Epithelial cell of proximal tubule (primary cell): ENCODE results near the gene PLA2G2D. TPM values are rescaled to one million over a fixed set of nuclear protein-coding genes. Genes with fewer than 3 reads are reported as not detected.

Experiments used
- DNase-seq: peaks from one replicate; pipeline ENCODE4 v3.0.0-alpha.2; 2011; ENCODE audit warnings: low read depth
- H3K4me3 ChIP-seq: 2 replicates; pipeline ENCODE4 v1.5.1; 2011; ENCODE audit warnings: low read depth, mild to moderate bottlenecking, low read length
- total RNA-seq: library from RNA; depleted of rRNA; stranded (reverse); fragments of >200 nt; gene quantifications from 2 replicates; pipeline ENCODE4 v1.2.3, GENCODE V29; 2015
- TF ChIP-seq, protein P1 (sequence below): conservative IDR thresholded peaks from 2 replicates; pipeline ENCODE4 v1.5.1; 2012; ENCODE audit warnings: low read depth, mild to moderate bottlenecking, low read length

The PLA2G2D gene
- total RNA-seq, 1 donor from 2014 or later = not detected

DNA sequence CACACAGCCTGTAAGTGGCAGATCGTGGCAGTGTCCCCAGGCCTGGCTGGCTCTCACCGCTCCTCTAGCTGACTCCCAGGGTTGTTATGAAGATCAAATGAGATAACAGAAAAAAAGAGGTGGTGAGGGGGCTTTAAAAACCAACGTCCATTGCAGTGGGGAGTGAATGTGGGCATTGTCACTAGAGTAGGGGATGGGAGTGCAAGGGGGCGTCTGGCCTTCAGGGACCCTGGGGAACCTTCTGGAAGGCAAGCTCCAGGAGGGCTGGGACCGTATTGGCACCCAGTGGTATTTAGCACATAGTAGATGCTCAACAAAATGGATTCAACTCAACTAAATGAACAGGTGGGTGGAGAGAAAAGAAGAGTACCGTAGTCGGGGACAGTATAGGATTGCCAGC lies 3.4 kb downstream of the PLA2G2D start:
- TF ChIP-seq, protein P1, sequence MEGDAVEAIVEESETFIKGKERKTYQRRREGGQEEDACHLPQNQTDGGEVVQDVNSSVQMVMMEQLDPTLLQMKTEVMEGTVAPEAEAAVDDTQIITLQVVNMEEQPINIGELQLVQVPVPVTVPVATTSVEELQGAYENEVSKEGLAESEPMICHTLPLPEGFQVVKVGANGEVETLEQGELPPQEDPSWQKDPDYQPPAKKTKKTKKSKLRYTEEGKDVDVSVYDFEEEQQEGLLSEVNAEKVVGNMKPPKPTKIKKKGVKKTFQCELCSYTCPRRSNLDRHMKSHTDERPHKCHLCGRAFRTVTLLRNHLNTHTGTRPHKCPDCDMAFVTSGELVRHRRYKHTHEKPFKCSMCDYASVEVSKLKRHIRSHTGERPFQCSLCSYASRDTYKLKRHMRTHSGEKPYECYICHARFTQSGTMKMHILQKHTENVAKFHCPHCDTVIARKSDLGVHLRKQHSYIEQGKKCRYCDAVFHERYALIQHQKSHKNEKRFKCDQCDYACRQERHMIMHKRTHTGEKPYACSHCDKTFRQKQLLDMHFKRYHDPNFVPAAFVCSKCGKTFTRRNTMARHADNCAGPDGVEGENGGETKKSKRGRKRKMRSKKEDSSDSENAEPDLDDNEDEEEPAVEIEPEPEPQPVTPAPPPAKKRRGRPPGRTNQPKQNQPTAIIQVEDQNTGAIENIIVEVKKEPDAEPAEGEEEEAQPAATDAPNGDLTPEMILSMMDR = no peak
- H3K4me3 ChIP-seq = no peak overlapping the region
- DNase-seq = no peak

DNA sequence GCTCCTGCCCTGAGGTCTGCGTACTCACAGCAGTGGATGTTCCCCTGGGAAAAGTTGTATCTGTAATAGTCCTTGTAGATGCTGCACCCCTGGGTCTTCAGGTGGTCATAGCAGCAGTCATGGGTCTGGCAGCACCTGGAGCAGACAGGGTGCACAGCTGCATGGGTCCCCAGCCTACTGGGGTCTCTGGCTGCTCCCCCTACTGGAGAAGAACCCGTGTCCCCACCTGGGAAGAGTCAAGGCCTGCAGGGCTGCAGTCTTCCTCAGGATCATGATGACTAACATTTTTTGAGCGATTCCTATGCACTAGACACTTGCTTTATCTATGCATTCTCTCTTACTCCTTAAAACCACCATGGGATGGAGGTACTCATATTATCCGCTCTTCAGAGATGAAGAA lies 3.9 kb downstream of the PLA2G2D start:
- no peak for DNase-seq
- TF ChIP-seq, protein P1 = no peak
- H3K4me3 ChIP-seq = no peak overlapping the region

DNA sequence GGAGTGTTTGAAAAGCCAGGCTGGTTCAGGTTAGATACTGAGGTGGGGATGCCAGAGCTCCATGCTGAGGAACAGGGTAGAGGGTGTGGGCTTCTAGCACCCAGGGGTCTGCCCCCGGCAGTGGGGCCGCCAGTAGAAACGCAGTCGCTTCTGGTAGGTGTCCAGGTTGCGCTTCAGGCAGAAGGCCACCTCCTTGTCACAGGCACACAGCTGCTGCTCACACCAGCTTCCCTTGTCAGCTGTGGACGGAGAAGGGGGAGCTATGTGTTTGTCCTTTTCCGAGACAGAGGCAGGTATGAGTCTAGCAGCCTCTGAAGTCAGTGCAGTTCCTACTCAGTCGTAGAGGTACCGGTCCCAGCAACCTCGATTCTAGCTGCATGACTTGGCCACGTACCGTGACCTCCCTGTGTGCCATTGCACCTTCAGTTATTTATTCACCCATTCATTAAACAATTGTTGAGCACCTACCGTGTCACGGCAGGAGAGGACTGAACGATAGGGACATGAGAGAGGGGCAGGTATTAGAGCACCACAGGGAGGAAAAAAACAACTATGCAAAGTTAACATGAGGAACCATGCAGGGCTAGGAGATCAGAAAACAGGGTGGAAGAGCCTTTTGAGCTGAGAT lies 5.2 kb downstream of the PLA2G2D start:
- DNase-seq = no peak
- TF ChIP-seq, protein P1 = no peak
- H3K4me3 ChIP-seq = no peak overlapping the region

DNA sequence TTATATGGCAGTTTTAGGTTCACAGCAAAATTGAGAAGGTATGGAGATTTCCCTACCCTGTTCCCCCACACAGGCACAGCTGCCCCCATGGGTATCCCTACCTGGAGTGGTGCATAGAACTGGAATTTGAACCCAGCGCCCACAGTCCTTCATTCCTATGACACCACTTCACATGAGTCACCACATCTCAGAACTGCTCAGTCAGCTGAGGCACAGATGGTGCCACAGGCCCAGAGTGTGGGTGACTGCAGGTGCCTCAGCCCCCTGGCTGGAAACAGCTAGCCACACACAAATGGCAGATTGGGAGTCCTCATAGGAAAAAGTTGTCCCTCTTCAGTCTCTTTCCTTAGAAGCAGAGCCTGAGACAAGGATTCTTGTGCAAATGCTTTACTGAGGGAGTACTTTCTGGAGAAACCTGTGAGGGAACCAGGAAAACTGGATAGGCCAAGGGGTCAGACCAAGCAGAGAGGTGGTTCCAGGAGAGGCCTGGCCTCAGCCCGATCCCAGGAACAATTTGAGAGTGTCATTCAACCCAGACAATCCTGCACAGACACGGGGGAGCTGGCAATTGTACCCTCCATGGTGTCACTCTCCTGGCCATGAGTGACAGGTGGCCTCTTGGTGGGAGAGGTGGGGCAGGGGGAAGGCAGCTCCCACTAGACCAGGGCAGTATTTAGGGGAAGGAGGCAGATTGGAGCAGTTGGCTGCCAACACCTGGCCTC lies 6.9 kb downstream of the PLA2G2D start:
- TF ChIP-seq, protein P1 = no peak
- no peak overlapping the region for H3K4me3 ChIP-seq
- no peak for DNase-seq

DNA sequence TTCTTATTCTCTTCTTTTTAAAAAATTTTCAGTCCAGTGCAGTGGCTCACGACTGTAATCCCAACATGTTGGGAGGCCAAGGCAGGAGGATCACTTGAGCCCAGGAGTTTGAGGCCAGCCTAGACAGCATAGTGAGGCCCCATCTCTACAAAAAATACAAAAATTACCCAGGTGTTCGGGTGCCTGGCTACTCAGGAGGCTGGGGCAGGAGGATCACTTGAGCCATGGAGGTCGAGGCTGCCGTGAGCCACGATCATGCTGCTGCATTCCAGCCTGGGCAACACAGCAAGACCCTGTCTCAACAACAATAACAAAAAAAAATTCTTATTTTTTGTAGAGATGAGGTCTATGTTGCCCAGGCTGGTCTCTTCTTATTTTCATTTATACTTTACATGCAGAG lies 7.9 kb downstream of the PLA2G2D start:
- no peak overlapping the region for H3K4me3 ChIP-seq
- TF ChIP-seq, protein P1 = no peak
- DNase-seq = no peak

DNA sequence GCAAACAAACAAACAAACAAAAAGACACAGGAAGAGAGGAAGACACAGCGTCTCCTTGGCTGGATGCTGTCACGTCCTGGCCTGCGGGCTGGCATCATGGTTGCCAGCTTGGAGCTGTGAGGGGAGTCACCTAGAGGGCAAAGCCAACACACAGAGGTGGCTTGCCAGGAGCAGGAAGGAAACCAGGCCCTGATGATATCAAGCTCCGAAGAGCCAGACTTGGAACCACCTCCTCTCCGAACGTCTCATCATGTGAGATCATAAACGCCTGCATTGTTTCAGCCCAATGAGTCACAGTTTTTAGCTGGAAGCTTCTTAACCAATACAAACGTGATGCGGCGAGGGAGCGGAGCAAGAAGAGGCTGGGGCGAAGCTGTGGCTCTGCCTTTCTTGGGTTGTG lies 8.7 kb downstream of the PLA2G2D start:
- TF ChIP-seq, protein P1 = no peak
- H3K4me3 ChIP-seq = no peak overlapping the region
- no peak for DNase-seq

DNA sequence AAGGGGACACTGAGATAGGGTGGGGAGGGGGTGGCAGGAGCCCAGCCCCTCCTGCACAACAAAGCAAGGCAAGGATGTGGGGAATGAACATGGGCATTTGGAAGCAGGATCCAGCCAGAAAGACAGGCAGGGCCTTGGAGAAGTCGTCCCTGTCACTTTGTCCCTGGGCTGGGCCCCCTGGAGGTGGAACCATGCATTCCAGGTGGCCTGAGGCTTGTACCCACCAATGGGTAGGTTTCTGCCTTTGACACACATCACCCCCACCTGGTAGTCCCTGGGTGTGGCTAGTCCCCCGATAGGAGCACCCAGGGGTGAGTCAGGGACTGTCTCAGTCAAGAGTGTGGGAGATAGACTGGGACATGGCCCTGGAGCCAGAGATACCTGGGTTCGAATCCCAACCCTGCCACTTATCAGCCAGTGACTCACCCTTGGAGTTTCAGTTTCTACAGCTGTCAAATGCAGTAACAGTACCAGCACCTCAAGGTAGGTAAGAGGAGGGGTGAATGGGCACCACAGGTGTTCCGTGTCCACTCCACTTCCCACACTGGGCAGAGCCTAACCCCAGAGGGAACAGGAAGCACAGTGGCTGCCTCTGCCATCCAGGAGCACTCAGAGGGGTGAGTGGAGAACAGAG lies 10.0 kb downstream of the PLA2G2D start:
- TF ChIP-seq, protein P1 = no peak
- no peak for DNase-seq
- H3K4me3 ChIP-seq = no peak overlapping the region
